ENCODE measurements around the gene CDKN1C.

Gene CDKN1C

DNA sequence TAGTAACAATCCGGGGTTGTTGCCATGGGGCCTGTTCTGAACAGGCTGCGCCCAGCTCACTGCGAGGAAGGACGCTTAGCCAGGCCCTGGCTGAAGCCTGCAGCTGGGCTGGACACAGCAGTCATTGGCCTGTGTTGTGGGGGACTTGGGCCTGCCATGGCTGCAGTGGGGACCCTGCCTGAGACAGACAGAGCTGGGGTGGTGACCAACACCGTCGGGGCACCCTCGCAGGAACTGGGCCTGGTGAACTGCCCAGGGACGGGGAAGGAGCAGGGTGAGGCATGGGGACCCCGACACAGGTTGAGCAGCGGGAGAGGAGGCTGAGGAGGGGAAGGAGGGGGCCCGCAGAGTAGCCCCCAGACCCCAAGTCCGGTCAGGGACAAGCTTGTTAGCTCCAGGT, 34.8 kb upstream of the CDKN1C start:
- Histone ChIP-seq H3K9ac (ENCODE audit: low read length) (no peak overlapping the region), H3K4me1 (ENCODE audit: control insufficient read depth in 1 of 2, insufficient read depth in 2 of 2, low read length in 2 of 2) (no peaks in the 10 kb centered on the region)
- WGBS (ENCODE audit: extremely low coverage, insufficient coverage, insufficient read length): no CpG with 5 or more reads among the region's 12 CpGs

GRCh38 chr11:2919837-2920236, 34.3 kb upstream of the CDKN1C start:
- no peaks in the 10 kb centered on the region for H3K79me1 ChIP-seq (ENCODE audit: low read length)
- H2BK12ac ChIP-seq (ENCODE audit: low read length): no peak overlapping the region
- no peak overlapping the region for H3K18ac ChIP-seq (ENCODE audit: low read length)
- no peaks in the 10 kb centered on the region for H3K27me3 ChIP-seq (ENCODE audit: insufficient read depth, low read length)
- H2AFZ ChIP-seq (ENCODE audit: insufficient read depth, low read length, poor library complexity): no peak overlapping the region
- no peak overlapping the region for H2BK5ac ChIP-seq (ENCODE audit: low read depth, low read length, poor library complexity)
- H3K4me3 ChIP-seq (ENCODE audit: low read depth, low read length): no peak overlapping the region
- H3K4me1 ChIP-seq (ENCODE audit: control insufficient read depth in 1 of 2, insufficient read depth in 2 of 2, low read length in 2 of 2): no peaks in the 10 kb centered on the region
- no peaks in the 10 kb centered on the region for H3K79me2 ChIP-seq (ENCODE audit: control insufficient read depth, insufficient read depth, low read length, poor library complexity)
- H3K23ac ChIP-seq (ENCODE audit: low read length): no peak overlapping the region
- H4K12ac ChIP-seq (ENCODE audit: low read depth, low read length): no peak overlapping the region
- H4K8ac ChIP-seq (ENCODE audit: low read depth, low read length): no peak overlapping the region
- no peak overlapping the region for H3K9ac ChIP-seq (ENCODE audit: low read length)
- H3K9me3 ChIP-seq (ENCODE audit: insufficient read depth, low read depth, low read length): peaks cover 1% of the 10 kb centered on the region
- H3K4ac ChIP-seq (ENCODE audit: low read depth, low read length): no peak overlapping the region
- H3K36me3 ChIP-seq (ENCODE audit: control insufficient read depth in 1 of 2, insufficient read depth in 2 of 2, low read length in 2 of 2): no peaks in the 10 kb centered on the region
- no peak overlapping the region for H3K27ac ChIP-seq (ENCODE audit: low read depth, low read length)
- DNase-seq: no peak
- H3K14ac ChIP-seq (ENCODE audit: low read length): no peak overlapping the region
- H4K91ac ChIP-seq (ENCODE audit: low read depth, low read length): no peak overlapping the region
- no CpG with 5 or more reads among the region's 13 CpGs for WGBS (ENCODE audit: extremely low coverage, insufficient coverage, insufficient read length)
- H2AK5ac ChIP-seq (ENCODE audit: low read length): no peak overlapping the region
- H3K4me2 ChIP-seq (ENCODE audit: low read length): no peak overlapping the region
- H2BK120ac ChIP-seq (ENCODE audit: insufficient read depth, low read length, poor library complexity): no peak overlapping the region

More for the DNA sequence above, 34.8 kb upstream of the CDKN1C start:
- no peaks in the 10 kb centered on the region for H3K27me3 ChIP-seq (ENCODE audit: insufficient read depth, low read length)
- no peak overlapping the region for H2AK5ac ChIP-seq (ENCODE audit: low read length)
- no peak overlapping the region for H2BK120ac ChIP-seq (ENCODE audit: insufficient read depth, low read length, poor library complexity)
- H3K18ac ChIP-seq (ENCODE audit: low read length): no peak overlapping the region
- no peak overlapping the region for H3K27ac ChIP-seq (ENCODE audit: low read depth, low read length)
- no peak for DNase-seq
- no peaks in the 10 kb centered on the region for H3K36me3 ChIP-seq (ENCODE audit: control insufficient read depth in 1 of 2, insufficient read depth in 2 of 2, low read length in 2 of 2)
- no peak overlapping the region for H3K23ac ChIP-seq (ENCODE audit: low read length)
- H2BK12ac ChIP-seq (ENCODE audit: low read length): no peak overlapping the region
- H3K4me2 ChIP-seq (ENCODE audit: low read length): no peak overlapping the region
- no peak overlapping the region for H4K8ac ChIP-seq (ENCODE audit: low read depth, low read length)
- H3K9me3 ChIP-seq (ENCODE audit: insufficient read depth, low read depth, low read length): peaks cover 1% of the 10 kb centered on the region
- no peaks in the 10 kb centered on the region for H3K79me2 ChIP-seq (ENCODE audit: control insufficient read depth, insufficient read depth, low read length, poor library complexity)
- H2BK5ac ChIP-seq (ENCODE audit: low read depth, low read length, poor library complexity): no peak overlapping the region
- no peaks in the 10 kb centered on the region for H3K79me1 ChIP-seq (ENCODE audit: low read length)
- no peak overlapping the region for H3K4ac ChIP-seq (ENCODE audit: low read depth, low read length)
- H3K14ac ChIP-seq (ENCODE audit: low read length): no peak overlapping the region
- no peak overlapping the region for H4K12ac ChIP-seq (ENCODE audit: low read depth, low read length)
- H4K91ac ChIP-seq (ENCODE audit: low read depth, low read length): no peak overlapping the region
- no peak overlapping the region for H3K4me3 ChIP-seq (ENCODE audit: low read depth, low read length)
- no peak overlapping the region for H2AFZ ChIP-seq (ENCODE audit: insufficient read depth, low read length, poor library complexity)

- no peaks in the 10 kb centered on the region for H3K79me2 ChIP-seq (ENCODE audit: control insufficient read depth, insufficient read depth, low read length, poor library complexity)
- H3K27me3 ChIP-seq (ENCODE audit: insufficient read depth, low read length): no peaks in the 10 kb centered on the region
- H3K14ac ChIP-seq (ENCODE audit: low read length): no peak overlapping the region
- WGBS (ENCODE audit: extremely low coverage, insufficient coverage, insufficient read length): no CpG with 5 or more reads among the region's 9 CpGs
- no peak overlapping the region for H3K4me2 ChIP-seq (ENCODE audit: low read length)
- no peak overlapping the region for H4K8ac ChIP-seq (ENCODE audit: low read depth, low read length)
- no peaks in the 10 kb centered on the region for H3K79me1 ChIP-seq (ENCODE audit: low read length)
- no peak for DNase-seq
- no peak overlapping the region for H3K9ac ChIP-seq (ENCODE audit: low read length)
- H3K9me3 ChIP-seq (ENCODE audit: insufficient read depth, low read depth, low read length): peaks cover 1% of the 10 kb centered on the region
- H3K4ac ChIP-seq (ENCODE audit: low read depth, low read length): no peak overlapping the region
- H4K91ac ChIP-seq (ENCODE audit: low read depth, low read length): no peak overlapping the region
- no peak overlapping the region for H2AFZ ChIP-seq (ENCODE audit: insufficient read depth, low read length, poor library complexity)
- no peak overlapping the region for H3K4me3 ChIP-seq (ENCODE audit: low read depth, low read length)
- H2BK12ac ChIP-seq (ENCODE audit: low read length): no peak overlapping the region
- H3K23ac ChIP-seq (ENCODE audit: low read length): no peak overlapping the region
- H2AK5ac ChIP-seq (ENCODE audit: low read length): no peak overlapping the region
- H4K12ac ChIP-seq (ENCODE audit: low read depth, low read length): no peak overlapping the region
- H3K18ac ChIP-seq (ENCODE audit: low read length): no peak overlapping the region
- no peak overlapping the region for H2BK120ac ChIP-seq (ENCODE audit: insufficient read depth, low read length, poor library complexity)
- H3K27ac ChIP-seq (ENCODE audit: low read depth, low read length): no peak overlapping the region
- H2BK5ac ChIP-seq (ENCODE audit: low read depth, low read length, poor library complexity): no peak overlapping the region
- no peaks in the 10 kb centered on the region for H3K4me1 ChIP-seq (ENCODE audit: control insufficient read depth in 1 of 2, insufficient read depth in 2 of 2, low read length in 2 of 2)
- no peaks in the 10 kb centered on the region for H3K36me3 ChIP-seq (ENCODE audit: control insufficient read depth in 1 of 2, insufficient read depth in 2 of 2, low read length in 2 of 2)
These were observed 33.6 kb upstream of the CDKN1C start for GRCh38 chr11:2919188-2919587.

DNA sequence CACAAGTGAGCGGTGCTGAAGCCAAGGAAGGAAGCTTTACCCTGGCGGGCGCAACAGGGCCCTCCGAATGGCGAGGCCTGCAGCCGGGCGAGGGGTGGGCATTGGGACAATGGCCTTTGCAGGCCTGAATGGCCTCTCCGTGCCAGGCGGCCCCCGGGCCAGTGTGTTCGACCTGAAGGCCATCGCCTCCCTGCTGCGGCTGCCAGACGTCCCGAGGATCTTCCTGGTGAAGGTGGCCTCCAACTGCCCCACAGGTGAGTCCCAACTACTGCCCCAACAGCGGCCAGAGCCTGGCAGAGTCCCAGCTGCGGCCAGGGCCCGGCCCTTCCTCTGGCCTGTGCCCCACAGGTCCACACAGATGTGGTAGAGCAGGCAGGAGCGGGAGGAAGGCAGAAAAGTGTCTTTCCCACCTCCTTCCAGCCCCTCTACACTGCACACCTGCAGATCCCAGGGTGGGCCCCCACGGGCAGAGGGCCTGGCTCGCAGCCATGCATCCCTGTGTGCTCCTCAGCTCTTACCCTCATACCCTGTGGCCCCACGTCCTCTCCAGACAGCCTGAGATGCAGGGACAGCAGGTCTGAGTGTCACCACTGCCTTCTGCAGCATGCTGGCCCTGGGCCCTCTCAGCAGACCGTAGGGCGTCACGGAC, 32.4 kb upstream of the CDKN1C start:
- H2AK5ac ChIP-seq (ENCODE audit: low read length): no peak overlapping the region
- H3K79me1 ChIP-seq (ENCODE audit: low read length): no peaks in the 10 kb centered on the region
- H2BK5ac ChIP-seq (ENCODE audit: low read depth, low read length, poor library complexity): no peak overlapping the region
- no peak overlapping the region for H3K27ac ChIP-seq (ENCODE audit: low read depth, low read length)
- no peak overlapping the region for H2BK12ac ChIP-seq (ENCODE audit: low read length)
- H3K9me3 ChIP-seq (ENCODE audit: insufficient read depth, low read depth, low read length): peaks cover 1% of the 10 kb centered on the region
- H3K4me3 ChIP-seq (ENCODE audit: low read depth, low read length): no peak overlapping the region
- H3K79me2 ChIP-seq (ENCODE audit: control insufficient read depth, insufficient read depth, low read length, poor library complexity): no peaks in the 10 kb centered on the region
- H3K14ac ChIP-seq (ENCODE audit: low read length): no peak overlapping the region
- no peak for DNase-seq
- no peak overlapping the region for H3K4ac ChIP-seq (ENCODE audit: low read depth, low read length)
- no peak overlapping the region for H3K18ac ChIP-seq (ENCODE audit: low read length)
- H3K23ac ChIP-seq (ENCODE audit: low read length): no peak overlapping the region
- no peaks in the 10 kb centered on the region for H3K27me3 ChIP-seq (ENCODE audit: insufficient read depth, low read length)
- H3K9ac ChIP-seq (ENCODE audit: low read length): no peak overlapping the region
- no peak overlapping the region for H3K4me2 ChIP-seq (ENCODE audit: low read length)
- no peak overlapping the region for H4K91ac ChIP-seq (ENCODE audit: low read depth, low read length)
- no peak overlapping the region for H2BK120ac ChIP-seq (ENCODE audit: insufficient read depth, low read length, poor library complexity)
- no peak overlapping the region for H2AFZ ChIP-seq (ENCODE audit: insufficient read depth, low read length, poor library complexity)
- H4K8ac ChIP-seq (ENCODE audit: low read depth, low read length): no peak overlapping the region
- no CpG with 5 or more reads among the region's 25 CpGs for WGBS (ENCODE audit: extremely low coverage, insufficient coverage, insufficient read length)
- peaks cover 3 to 6% of the 10 kb centered on the region in 2 experiments for H3K4me1 ChIP-seq (ENCODE audit: control insufficient read depth in 1 of 2, insufficient read depth in 2 of 2, low read length in 2 of 2)
- no peak overlapping the region for H4K12ac ChIP-seq (ENCODE audit: low read depth, low read length)
- no peaks in the 10 kb centered on the region for H3K36me3 ChIP-seq (ENCODE audit: control insufficient read depth in 1 of 2, insufficient read depth in 2 of 2, low read length in 2 of 2)
